ENCODE data around the gene MUC4. TPM values are rescaled to one million over a fixed set of nuclear protein-coding genes. Genes with fewer than 3 reads are reported as not detected.
"Not testable (repeated sequence)": the region's sequence is repeated elsewhere in the genome, so short reads cannot be mapped to it uniquely, and the experiment has no call there.

MUC4 gene
- total RNA-seq, 2 donors from 2014 or later = not detected

DNA sequence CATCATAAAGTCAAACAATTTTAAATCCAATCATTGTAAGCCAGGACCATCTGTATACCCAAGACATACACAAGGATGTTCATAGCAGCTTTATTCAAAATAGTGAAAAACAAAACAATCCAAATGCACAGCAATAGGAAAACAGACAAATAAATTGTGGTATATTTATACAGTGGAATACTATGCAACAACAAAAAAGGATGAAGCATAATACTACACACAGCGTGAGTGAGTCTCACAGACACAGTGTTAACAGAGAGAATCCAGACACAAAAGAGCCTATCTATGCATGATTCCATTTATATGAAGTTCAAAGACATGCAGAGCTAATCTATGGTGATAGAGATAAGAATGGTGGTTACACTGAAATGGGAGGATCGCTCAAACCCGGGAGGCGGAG is 96.6 kb downstream of the MUC4 start:
- H3K4me3 ChIP-seq = no peak overlapping the region
- peaks cover 6% of the 10 kb centered on the region for H3K4me1 ChIP-seq
- no peak for TF ChIP-seq POLR2A (IDR thresholded peaks at IDR 0.05)
- TF ChIP-seq, protein P1, sequence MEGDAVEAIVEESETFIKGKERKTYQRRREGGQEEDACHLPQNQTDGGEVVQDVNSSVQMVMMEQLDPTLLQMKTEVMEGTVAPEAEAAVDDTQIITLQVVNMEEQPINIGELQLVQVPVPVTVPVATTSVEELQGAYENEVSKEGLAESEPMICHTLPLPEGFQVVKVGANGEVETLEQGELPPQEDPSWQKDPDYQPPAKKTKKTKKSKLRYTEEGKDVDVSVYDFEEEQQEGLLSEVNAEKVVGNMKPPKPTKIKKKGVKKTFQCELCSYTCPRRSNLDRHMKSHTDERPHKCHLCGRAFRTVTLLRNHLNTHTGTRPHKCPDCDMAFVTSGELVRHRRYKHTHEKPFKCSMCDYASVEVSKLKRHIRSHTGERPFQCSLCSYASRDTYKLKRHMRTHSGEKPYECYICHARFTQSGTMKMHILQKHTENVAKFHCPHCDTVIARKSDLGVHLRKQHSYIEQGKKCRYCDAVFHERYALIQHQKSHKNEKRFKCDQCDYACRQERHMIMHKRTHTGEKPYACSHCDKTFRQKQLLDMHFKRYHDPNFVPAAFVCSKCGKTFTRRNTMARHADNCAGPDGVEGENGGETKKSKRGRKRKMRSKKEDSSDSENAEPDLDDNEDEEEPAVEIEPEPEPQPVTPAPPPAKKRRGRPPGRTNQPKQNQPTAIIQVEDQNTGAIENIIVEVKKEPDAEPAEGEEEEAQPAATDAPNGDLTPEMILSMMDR (IDR thresholded peaks at IDR 0.05) = no peak
- DNase-seq (no peak), ATAC-seq (no peak)
- peaks cover 0 to 9% of the 10 kb centered on the region in 2 donors for H3K36me3 ChIP-seq (replicated peaks in 1 of 2; ENCODE audit: insufficient read depth in 1 of 2, low read depth in 2 of 2)
- H3K27ac ChIP-seq = no peak overlapping the region
- H3K27me3 ChIP-seq = no peaks in the 10 kb centered on the region
- WGBS, 2 donors = 67 to 69% methylated on average over 4 of the region's 4 CpGs
- H3K9me3 ChIP-seq = no peaks in the 10 kb centered on the region
- intact Hi-C loops (cut with DNase I) = no loop called here

DNA sequence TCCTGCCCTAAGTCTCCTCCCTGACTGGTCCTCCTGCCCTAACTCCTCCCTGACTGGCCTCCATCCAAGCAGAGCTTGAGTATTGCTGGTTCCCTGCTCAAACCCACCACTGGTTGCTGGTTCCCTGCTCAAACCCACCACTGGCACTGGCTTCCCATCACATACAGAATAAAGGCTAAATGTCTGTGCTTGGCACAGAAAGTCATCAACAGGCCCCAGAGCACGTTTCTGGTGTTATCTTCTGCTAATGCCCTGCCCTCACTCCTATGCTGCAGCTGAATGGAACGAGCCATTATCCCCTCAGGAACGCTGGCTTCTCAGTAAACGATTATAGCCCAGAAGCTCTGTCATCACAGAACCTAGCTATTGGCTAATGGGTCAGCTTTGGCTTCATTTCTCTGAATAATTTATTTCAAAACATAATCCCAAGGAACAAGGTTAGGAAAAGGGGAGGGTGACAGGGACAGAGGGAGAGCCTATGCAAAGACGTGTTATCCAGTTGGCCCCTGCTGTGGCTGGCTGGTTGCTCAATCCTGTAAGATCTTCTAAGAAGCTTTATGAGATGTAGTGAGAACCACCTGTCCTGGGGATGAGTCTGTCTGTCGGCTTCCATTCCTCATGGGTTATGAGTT is 97.2 kb downstream of the MUC4 start:
- H3K9me3 ChIP-seq = no peaks in the 10 kb centered on the region
- ATAC-seq (no peak), DNase-seq (no peak)
- TF ChIP-seq, protein P1 (IDR thresholded peaks at IDR 0.05) = no peak
- TF ChIP-seq POLR2A (IDR thresholded peaks at IDR 0.05) = no peak
- no peaks in the 10 kb centered on the region for H3K27me3 ChIP-seq
- H3K36me3 ChIP-seq (replicated peaks in 1 of 2; ENCODE audit: insufficient read depth in 1 of 2, low read depth in 2 of 2) = peaks cover 0 to 9% of the 10 kb centered on the region in 2 donors
- intact Hi-C loops (cut with DNase I) = no loop called here
- H3K4me3 ChIP-seq = no peak overlapping the region
- 79 to 87% methylated on average over 6 of the region's 6 CpGs for WGBS, 2 donors
- H3K4me1 ChIP-seq = peaks cover 6% of the 10 kb centered on the region
- H3K27ac ChIP-seq = no peak overlapping the region

DNA sequence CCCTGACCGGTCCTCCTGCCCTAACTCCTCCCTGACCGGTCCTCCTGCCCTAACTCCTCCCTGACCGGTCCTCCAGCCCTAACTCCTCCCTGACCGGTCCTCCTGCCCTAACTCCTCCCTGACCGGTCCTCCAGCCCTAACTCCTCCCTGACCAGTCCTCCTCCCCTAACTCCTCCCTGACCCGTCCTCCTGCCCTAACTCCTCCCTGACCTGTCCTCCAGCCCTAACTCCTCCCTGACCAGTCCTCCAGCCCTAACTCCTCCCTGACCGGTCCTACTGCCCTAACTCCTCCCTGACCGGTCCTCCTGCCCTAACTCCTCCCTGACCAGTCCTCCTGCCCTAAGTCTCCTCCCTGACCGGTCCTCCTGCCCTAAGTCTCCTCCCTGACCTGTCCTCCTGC is 98.6 kb downstream of the MUC4 start:
- ATAC-seq; DNase-seq; H3K27ac ChIP-seq; H3K27me3 ChIP-seq; H3K4me1 ChIP-seq; H3K4me3 ChIP-seq; intact Hi-C loops (cut with DNase I); H3K9me3 ChIP-seq: not testable (repeated sequence)
- WGBS, 2 donors = 27 to 38% methylated on average over 7 to 8 of the region's 9 CpGs
- peaks cover 0 to 16% of the 10 kb centered on the region in 2 donors for H3K36me3 ChIP-seq (replicated peaks in 1 of 2; ENCODE audit: insufficient read depth in 1 of 2, low read depth in 2 of 2)

DNA sequence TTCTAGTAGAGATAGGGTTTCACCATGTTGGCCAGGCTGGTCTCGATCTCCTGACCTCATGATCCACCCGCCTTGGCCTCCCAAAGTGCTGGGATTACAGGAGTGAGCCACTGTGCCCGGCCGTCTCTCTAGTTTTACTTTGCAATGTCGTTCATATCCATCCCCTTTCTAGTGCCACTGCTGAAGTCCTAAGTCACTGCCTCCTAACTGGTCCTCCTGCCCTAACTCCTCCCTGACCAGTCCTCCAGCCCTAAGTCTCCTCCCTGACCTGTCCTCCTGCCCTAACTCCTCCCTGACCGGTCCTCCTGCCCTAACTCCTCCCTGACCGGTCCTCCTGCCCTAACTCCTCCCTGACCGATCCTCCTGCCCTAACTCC is 99.2 kb downstream of the MUC4 start:
- DNase-seq; intact Hi-C loops (cut with DNase I); H3K4me1 ChIP-seq; H3K9me3 ChIP-seq; H3K4me3 ChIP-seq; ATAC-seq; H3K27ac ChIP-seq; H3K27me3 ChIP-seq: not testable (repeated sequence)
- 71 to 79% methylated on average over 7 to 8 of the region's 8 CpGs for WGBS, 2 donors
- peaks cover 0 to 17% of the 10 kb centered on the region in 2 donors for H3K36me3 ChIP-seq (replicated peaks in 1 of 2; ENCODE audit: insufficient read depth in 1 of 2, low read depth in 2 of 2)

DNA sequence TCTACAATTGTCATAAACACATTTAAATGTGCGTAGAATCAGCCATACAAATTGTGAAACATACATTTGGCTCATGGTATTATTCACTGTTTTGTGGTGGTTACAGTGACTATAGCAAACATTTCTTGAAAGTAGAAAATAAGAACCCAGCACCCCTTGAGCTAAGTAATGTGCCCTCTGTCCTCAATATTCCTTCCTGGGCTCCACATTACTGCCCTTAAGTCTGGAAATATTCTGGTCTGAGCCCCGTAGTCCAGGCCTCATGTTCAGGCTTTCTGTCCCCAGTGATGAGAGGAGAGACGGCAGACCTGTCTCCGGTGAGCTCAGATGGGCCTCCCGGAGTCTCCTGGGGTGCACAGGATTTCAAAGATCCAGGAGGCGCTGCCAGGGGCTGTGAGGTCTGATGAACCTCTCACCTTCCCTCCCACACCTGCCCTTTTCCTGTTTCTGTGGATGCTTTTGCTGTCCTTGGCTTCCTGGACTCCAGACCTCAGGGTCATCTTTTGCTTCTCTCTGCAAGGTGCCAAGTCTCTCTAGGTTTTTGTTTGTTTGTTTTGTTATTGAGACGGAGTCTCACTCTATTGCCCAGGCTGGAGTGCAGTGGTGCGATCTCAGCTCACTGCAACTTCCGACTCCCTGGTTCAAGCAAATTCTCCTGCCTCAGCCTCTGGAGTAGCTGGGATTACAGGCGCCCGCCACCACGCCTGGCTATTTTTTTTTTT is 99.8 kb downstream of the MUC4 start:
- intact Hi-C loops (cut with DNase I) = no loop called here
- no peak overlapping the region for H3K4me3 ChIP-seq
- TF ChIP-seq, protein P1 (IDR thresholded peaks at IDR 0.05) = no peak
- TF ChIP-seq POLR2A (IDR thresholded peaks at IDR 0.05) = no peak
- H3K27me3 ChIP-seq = no peaks in the 10 kb centered on the region
- peaks cover 6% of the 10 kb centered on the region for H3K4me1 ChIP-seq
- DNase-seq (no peak), ATAC-seq (no peak)
- H3K9me3 ChIP-seq = no peaks in the 10 kb centered on the region
- no peak overlapping the region for H3K27ac ChIP-seq
- WGBS, 2 donors = 88 to 92% methylated on average over 12 of the region's 12 CpGs
- peaks cover 0 to 17% of the 10 kb centered on the region in 2 donors for H3K36me3 ChIP-seq (replicated peaks in 1 of 2; ENCODE audit: insufficient read depth in 1 of 2, low read depth in 2 of 2)

DNA sequence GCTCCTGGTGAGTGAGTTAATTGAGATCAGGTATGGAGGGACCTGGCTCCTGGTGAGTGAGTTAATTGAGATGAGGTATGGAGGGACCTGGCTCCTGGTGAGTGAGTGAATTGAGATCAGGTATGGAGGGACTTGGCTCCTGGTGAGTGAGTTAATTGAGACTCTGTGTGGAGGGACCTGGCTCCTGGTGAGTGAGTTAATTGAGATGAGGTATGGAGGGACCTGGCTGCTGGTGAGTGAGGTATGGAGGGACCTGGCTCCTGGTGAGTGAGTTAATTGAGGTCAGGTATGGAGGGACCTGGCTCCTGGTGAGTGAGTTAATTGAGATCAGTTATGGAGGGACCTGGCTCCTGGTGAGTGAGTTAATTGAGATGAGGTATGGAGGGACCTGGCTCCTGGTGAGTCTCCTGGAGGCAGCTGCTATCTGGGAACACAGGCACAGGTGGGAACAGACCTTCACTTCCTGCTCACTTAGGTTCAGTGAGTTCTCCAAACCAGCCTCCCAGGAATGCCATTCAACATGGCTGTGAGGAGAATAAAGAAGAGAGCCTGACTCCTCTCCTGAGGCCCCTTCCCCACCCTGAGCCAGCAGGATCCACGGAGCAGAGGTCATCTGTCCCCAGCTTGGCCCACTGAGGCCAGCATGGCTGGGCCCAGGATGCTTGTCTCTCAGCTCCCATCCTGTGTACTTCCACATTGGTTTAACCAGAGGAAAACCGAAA is 100.5 kb downstream of the MUC4 start:
- H3K9me3 ChIP-seq; ATAC-seq; H3K4me1 ChIP-seq; H3K4me3 ChIP-seq; H3K27ac ChIP-seq; H3K27me3 ChIP-seq; intact Hi-C loops (cut with DNase I); DNase-seq: not testable (repeated sequence)
- peaks cover 0 to 17% of the 10 kb centered on the region in 2 donors for H3K36me3 ChIP-seq (replicated peaks in 1 of 2; ENCODE audit: insufficient read depth in 1 of 2, low read depth in 2 of 2)
- 65 to 69% methylated on average over 2 of the region's 2 CpGs for WGBS, 2 donors

DNA sequence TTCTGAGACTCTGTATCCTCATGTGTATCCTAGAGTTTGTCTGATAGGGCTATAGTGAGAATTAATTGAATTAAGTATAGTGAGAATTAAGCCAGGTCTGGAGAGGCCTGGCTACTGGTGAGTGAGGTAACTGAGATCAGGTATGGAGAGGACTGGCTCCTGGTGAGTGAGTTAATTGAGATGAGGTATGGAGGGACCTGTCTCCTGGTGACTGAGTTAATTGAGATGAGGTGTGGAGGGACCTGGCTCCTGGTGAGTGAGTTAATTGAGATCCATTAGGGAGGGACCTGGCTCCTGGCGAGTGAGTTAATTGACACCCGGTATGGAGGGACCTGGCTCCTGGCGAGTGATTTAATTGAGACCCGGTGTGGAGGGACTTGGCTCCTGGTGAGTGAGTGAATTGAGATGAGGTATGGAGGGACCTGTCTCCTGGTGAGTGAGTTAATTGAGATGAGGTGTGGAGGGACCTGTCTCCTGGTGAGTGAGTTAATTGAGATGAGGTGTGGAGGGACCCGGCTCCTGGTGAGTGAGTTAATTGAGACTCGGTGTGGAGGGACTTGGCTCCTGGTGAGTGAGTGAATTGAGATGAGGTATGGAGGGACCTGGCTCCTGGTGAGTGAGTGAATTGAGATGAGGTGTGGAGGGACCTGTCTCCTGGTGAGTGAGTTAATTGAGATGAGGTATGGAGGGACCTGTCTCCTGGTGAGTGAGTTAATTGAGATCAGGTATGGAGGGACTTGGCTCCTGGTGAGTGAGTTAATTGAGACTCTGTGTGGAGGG is 101.4 kb downstream of the MUC4 start:
- H3K27ac ChIP-seq; H3K9me3 ChIP-seq; H3K4me3 ChIP-seq; DNase-seq; H3K4me1 ChIP-seq; intact Hi-C loops (cut with DNase I); H3K27me3 ChIP-seq; ATAC-seq: not testable (repeated sequence)
- 55 to 60% methylated on average over 6 of the region's 6 CpGs for WGBS, 2 donors
- H3K36me3 ChIP-seq (replicated peaks in 1 of 2; ENCODE audit: insufficient read depth in 1 of 2, low read depth in 2 of 2) = peaks cover 0 to 17% of the 10 kb centered on the region in 2 donors

Measured in body of pancreas (tissue), 4 donors.